Left renal cortex interstitium (tissue), 4 donors: Measurements from ENCODE around the gene TMEM258. TPM values are rescaled to one million over a fixed set of nuclear protein-coding genes. Genes with fewer than 3 reads are reported as not detected.
A peak's percentile ranks its signal among the peaks of the same experiment; 100 is the strongest.

Experiments
- DNase-seq, 4 donors: peaks; one replicate each; pipeline ENCODE4 v3.0.0-alpha.2; 2013; ENCODE audit warnings: low read depth in 4 of 4, low spot score in 2 of 4, missing footprints in 1 of 4
- polyA plus RNA-seq, 4 donors: library from polyadenylated mRNA; unstranded; fragments of 120-200 nt; gene quantifications; one replicate each; pipeline ENCODE4 v1.2.1, GENCODE V29; 2013; ENCODE audit not compliant: insufficient read length in 4 of 4

Gene TMEM258
- polyA plus RNA-seq, 4 donors = 151 to 213 (median 165) TPM

DNA sequence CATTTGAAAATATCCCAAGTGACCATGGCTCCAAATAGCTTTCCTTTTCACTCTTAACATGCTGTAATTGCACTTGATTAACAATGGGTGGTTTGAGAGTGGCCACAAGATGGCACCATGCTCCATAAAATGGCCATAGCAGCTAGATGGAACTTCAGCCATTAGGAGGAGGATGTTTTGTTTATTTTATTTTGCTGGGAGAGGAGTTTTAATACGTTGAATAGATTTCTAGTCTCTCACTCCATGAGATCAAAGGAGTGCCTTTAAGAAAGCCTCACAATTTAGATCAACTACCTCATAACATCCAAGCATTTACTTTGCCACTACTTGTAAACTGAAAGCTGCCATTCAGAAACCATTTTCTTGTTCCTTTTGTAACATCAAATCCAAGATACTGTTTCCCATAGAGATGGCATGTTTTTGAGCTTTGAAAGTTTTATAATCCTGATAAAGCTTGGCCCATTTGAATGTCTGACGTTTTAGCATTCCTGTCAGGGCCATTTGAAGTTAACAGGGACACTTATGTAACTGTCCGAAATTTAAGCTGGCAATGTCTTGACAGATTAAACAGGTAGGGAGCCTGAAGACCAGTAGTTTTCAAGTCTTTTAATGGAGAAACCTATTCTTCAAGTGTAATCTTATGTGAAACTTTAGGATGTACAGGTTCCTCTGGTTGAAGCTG, 5.0 kb upstream of the TMEM258 start:
- DNase-seq = peak in 1 of 4 donors; percentile 84

DNA sequence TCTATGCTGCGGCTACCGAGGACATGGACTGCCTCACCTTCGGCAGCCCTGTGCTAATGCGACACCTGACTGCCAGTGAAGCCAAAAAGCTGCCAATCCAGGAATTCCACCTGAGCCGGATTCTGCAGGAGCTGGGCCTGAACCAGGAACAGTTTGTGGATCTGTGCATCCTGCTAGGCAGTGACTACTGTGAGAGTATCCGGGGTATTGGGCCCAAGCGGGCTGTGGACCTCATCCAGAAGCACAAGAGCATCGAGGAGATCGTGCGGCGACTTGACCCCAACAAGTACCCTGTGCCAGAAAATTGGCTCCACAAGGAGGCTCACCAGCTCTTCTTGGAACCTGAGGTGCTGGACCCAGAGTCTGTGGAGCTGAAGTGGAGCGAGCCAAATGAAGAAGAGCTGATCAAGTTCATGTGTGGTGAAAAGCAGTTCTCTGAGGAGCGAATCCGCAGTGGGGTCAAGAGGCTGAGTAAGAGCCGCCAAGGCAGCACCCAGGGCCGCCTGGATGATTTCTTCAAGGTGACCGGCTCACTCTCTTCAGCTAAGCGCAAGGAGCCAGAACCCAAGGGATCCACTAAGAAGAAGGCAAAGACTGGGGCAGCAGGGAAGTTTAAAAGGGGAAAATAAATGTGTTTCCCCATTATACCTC, 3.6 kb upstream of the TMEM258 start:
- no peak for DNase-seq

DNA sequence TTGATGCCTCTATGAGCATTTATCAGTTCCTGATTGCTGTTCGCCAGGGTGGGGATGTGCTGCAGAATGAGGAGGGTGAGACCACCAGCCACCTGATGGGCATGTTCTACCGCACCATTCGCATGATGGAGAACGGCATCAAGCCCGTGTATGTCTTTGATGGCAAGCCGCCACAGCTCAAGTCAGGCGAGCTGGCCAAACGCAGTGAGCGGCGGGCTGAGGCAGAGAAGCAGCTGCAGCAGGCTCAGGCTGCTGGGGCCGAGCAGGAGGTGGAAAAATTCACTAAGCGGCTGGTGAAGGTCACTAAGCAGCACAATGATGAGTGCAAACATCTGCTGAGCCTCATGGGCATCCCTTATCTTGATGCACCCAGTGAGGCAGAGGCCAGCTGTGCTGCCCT, 3.1 kb upstream of the TMEM258 start:
- DNase-seq = no peak

DNA sequence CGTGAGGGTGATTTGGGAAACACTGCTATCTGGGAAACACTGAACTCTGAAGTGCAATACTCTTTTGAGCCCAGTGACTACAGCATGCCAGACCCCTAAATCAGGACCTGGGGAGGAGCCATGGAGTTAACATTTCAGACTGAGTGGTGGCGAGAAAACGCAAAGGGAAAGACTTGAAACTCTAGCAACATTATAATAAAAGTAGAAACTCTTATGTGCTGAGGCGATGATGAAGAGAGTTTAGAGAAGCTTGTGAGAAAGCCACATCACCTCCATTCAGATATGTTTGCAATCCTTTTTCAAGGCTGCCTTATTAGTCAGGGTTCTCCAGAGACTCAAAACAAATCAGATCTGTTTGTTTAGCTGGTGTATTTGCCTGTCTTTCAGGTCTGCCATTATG, 2.2 kb upstream of the TMEM258 start:
- DNase-seq = no peak

DNA sequence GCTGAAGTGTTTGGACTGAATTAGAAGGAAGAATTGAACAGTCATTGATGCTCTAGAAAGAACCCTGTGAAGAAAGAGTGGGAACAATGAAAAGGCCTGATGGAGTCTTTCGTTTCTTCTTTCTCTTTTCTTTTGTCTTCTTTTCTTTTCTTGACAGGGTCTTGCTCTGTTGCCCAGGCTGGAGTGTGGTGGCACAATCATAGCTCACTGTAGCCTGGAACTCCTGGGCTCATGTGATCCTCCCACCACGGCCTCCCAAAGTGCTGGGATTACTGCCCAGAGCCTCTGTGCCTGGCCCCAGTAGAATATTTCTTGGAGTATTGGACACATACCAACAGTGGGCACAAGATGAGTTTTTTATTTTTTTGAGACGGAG, 1.4 kb upstream of the TMEM258 start:
- no peak for DNase-seq

DNA sequence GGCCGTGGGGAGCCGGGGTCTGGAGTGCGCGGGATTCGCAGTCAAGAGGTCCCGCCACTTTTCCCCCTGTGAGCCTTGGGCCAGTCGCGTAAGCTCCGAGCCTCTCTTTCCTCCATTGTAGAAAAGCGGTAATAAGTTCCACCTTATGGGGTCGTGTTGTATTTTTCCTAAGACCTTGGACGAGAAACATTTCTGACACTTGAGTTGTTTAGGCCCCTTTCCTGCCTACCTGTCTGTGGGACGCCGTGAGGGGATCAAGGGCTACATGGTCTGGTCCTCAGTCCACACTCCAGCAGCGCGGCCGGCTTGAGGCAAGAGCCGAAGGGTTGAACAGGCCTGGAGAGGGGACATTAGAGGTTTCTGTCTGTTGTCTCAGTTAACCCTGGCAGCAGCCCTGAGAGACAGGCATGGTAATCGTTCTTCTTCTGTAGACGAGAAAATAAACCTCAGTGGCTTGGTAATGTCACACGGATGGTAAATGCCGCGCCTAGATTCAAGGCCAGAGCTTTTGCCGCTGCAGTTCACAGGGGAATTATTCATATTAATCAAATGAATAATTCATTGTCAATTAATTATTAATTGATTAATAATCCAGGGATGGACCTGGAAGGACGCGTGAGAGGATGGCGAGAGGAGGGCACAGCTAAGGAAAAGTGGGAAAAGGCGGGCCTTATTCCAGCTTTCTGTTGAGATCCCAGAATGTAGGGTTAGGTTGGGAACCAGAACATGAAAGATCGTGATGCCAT, 857 bp upstream of the TMEM258 start:
- DNase-seq = no peak

DNA sequence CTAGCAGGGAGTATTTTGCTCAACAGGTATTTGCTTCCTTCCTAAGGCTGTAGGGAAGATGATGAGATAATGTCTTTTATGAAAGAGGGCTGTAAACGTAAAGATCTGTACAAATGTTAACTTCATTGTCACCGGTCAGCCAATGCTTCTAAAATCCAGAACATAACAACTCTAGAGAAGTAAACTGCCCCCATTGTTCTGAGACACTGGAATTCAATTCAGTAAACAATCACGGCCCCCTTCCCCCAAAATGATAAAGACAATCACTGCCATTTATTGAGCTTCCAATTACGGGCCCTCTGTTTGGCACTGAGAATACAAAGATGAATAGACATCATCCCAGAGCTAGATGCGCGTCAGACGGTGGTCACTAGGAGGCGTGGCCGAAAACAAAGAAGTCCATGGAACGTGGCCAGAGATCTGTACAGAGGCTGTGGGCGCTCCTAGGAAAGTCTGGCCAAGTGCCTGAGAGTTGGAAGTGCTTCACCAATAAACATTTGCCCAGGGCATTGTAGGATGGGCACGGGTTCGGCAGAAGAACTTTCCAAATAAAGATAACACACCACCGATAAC, 576 bp downstream of the TMEM258 start:
- peak in 1 of 4 donors; percentile 78 for DNase-seq

DNA sequence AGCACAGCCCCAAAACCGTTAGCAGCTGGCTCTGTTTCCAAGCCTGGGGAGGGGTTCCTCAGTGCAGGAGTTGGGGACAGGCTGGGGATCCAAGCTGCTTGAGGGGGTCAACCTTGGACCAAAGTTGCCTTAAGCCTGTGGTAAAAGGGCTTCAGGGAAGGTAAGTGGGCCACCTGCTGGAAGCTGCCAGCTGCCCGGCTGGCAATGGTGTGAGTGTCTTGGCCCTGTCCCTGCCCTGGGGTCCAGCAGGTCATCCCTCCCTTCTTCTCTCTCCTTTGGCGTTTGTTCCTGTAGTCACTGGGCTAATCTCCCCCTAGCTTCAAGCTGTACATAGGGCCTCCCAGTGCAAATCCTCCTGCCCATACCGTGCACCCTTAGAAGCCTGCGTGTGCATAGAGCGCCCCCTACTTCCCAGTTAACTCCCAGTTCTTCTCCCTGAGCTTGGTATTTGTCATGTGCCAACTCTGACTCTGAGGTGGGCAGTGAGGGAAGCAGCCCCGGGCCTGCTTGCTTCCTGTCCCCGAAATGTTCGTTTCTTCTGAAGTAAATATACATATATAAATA, 4.4 kb downstream of the TMEM258 start:
- DNase-seq = no peak

DNA sequence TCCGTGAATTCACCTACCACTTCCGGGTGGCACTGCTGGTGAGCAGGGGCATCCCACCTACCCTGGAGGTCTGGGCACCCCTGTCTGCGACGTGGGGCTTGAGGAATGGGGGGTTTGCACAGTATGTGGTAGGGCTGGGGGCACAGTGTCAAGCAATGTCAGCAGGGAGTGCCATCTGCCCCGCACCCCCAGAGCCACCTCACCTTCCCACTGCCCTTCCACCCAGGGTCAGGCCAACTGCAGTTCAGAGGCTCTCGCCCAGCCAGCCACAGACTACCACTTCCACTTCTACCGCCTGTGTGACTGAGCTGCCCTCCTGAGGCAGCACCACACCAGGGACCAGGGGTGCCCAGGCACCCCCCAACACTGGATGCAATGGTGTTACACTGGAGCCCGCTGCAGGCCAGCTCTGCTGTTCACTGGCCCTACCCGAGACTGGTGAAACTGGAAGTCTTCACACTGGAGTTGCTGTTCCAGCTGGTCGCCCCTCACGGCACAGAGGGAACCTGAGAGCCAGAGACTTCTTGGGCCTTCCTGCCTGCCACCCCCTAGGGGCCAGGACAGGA, 6.5 kb downstream of the TMEM258 start:
- no peak for DNase-seq

DNA sequence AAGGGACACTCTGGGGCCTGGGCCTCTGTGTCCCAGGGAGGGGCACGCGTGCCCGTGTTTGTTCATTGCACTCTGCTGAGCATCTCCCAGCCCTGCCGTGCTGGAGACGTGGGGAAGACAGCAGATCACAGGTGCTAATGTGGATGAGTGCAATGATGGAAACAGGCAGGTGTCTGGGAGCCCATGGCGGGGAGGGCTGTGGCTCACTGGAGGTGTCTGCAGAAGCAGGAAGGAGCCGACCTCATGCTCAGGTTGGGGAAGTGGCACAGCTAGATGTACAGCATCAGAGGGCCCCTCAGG, 7.9 kb downstream of the TMEM258 start:
- no peak for DNase-seq

DNA sequence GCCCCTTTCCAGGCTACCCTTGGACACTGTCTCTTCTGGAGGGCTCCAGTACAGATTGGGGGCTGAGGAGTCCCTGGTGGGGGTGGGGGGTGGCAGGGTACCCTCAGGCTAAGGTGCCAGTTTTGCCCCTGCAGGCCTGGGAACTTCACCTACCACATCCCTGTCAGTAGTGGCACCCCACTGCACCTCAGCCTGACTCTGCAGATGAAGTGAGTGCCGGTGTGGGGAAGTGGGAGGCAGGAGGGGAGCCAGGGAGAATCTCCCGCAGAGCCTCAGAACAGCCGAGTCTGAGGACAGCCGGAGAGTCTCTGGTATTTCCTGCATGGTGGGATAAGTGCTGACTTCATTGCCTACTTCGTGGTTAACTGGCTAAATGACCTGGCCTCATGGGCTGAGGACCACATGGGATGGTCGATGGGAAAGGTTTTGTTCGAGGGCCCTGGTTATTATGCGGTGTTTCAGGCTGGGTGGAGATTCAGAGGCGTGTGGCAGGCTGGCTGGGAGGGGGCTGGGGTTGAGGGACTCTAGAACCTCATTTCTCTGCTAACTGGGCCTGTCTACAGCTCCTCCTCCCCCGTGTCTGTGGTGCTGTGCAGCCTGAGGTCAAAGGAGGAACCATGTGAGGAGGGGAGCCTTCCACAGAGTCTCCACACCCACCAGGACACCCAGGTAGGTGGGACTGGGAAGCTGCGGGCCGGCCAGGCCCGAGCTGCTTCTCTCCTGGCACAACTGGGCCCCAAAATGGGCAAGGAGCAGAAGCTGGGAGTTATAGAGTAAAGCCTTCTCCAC, 8.5 kb downstream of the TMEM258 start:
- DNase-seq = no peak

DNA sequence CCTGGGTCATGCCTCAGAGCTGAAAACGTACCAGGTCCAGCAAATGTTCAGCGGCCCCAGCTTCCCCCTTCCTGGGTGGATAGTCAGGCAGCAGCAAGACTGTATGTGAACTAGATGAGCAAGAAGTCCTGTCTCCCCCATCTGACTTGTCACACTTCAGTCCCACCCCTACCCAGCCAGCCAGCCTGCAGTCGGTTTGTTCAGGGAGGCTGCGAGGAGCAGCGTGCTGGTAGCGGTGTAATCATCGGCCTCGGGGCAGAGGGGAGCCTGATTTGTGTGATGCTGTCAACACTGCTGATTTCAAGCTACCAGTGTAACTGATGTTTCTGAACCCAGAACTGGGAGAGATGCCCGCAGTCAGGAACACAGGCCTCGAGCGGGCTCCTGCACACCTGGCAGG, 9.6 kb downstream of the TMEM258 start:
- DNase-seq = no peak

DNA sequence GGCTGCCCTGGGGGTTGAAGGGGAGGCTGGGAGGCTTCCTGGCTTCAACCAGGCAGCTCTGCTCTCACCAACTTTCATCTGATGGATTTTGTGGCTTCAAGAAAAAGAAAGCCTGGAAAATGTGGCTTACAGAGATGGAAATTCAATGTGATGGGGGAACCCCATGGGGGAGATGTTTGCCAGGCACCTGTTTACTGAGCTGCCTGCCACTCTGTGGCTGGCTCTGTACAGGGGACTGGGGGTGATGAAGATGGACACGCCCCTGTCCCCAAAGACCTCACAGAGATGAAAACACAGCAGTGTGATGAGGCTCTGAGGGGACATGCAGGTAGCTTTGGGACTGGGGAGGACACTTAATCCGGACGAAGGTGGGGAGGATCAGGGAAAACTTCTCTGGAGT, 10.1 kb downstream of the TMEM258 start:
- no peak for DNase-seq

DNA sequence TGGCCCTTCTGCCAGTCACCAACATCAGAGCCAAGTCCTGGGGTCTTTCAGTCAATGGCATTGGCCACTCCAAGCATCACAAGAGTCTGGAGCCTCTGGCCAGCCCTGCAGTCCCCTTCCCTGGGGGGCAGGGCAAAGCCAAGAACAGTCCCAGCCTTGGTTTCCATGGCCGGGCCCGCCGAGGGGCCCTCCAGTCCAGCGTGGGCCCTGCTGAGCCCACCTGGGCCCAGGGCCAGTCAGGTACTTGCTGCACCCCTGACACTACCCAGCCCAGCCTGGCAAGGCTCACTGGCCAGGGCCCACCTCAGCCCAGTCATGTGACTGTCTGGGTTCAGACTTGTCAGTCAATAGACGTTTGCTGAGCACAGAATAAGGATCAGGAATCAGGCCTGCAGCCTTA, 10.8 kb downstream of the TMEM258 start:
- DNase-seq = no peak

DNA sequence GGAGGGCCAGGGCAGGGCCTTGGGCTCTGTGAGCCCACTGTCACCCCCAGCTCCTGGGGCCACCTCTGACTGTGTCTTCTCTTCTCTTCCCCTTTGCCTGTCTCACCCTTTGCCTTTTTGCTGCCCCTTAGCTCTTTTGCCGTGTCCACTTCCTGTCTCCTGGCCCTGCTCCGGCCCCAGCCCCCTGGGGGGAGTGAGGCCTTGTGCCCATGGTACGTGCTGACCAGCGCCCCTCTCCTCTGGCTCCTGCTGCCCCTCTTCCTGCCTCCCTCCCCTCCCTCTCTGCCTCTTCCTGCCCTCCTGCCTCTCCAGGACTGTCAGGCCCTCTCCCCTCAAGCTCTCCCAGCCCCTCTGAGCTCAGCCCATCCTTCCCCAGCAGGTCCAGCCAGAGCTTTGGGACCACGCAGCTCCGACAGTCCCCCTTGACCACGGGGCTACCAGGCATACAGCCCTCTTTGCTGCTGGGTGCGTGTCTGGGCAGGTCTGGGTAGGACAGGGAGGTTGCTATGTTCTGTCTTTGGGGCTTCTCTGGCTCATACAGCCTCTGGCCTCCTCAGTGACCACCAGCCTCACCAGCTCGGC, 11.7 kb downstream of the TMEM258 start:
- no peak for DNase-seq

DNA sequence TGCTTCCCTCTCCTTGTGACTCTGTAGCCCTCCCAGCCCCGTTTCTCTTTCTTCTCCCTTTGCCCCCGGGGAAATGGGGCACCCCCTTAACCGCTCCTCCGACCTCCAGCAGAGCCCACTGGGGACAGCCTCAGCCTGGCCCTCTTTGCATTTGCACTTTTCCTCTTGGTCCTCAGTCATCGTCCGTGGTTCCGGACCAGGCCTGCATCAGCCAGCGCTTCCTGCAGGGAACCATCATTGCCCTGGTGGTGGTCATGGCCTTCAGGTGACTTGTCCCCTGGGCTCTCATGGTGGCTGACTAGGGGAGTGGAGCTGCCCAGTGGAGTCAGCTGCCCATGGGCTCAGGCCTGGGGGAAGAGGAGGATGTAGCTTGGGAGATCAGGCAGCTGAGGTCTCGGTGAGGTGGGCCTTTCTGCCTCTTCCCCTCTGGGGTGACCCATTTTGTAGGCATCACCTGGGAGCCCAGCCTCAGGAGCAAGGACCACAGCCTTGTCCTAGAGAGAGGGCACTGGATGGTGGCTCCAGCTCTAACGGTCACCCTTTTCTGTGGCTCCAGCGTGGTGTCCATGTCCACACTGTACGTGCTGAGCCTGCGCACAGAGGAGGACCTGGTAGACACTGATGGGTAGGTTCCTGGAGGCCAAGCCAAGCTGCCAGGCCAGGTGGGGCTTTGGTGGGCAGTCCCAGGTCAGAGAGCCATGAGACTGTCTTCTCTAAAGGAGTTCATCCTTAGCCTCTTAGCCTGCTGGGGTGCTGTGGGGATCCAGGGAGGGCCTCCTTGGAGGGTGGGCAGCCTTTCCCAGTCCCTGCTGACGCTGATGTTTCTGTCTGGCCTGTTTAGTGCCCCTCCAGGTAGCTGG, 12.5 kb downstream of the TMEM258 start:
- no peak for DNase-seq

DNA sequence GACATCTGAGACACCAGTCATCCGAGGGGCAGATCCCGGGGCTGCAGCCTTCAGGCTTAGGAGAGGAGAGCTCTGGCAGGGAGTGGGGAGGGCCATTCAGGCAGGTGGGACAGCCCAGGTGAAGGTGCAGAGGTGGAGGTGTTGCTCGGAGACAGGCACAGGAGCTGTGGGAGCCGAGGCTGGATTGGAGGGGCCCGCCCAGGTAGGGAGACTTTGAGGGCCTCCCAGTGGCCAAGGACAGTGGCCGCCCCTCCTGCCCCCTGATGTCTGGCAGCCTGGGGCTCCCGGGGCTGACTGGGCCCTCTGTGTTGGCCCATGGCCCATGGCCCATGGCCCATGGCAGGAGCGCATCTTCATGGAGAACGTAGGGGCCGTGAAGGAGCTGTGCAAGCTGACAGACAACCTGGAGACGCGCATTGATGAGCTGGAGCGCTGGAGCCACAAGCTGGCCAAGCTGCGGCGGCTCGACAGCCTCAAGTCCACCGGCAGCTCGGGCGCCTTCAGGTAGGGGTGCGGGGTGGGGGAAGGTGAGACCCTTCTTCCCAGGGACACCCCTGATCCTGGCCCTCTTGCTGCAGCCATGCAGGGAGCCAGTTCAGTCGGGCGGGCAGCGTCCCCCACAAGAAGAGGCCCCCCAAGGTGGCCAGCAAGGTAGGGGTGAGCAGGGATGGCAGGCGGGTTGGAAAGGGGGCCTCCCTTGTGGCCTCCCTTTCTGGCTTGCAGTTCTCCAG, 13.3 kb downstream of the TMEM258 start:
- no peak for DNase-seq

DNA sequence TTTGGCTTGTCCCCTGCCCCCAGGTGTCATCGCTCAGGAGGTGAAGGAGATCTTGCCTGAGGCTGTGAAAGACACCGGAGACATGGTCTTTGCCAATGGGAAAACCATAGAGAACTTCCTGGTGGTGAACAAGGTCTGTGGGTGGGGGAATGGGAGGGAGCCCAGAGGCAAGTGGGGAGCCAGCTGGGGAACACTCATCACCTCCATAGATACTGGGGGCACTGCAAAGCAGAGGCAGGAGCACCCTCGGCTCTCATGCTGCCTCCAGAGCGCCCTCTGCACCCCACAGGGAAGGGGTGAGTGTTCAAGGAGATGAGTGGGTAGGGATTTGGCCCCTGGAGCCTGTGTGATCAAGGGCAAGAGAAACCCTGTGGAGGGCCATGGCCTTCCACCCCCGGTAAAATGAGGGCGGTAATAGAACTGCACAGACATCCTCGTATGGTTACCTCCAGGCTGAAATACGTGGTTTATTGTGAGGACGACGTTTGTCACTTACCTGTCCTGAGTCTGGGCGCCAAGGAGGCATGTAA, 14.0 kb downstream of the TMEM258 start:
- no peak for DNase-seq
